HG03378 (cell line): Measurements from ENCODE around the gene TRAPPC2.

Experiments used
- ATAC-seq: cut with Tn5 transposase; IDR thresholded peaks from one replicate; pipeline ENCODE4 v1.9.1; 2021; ENCODE audit warnings: mild to moderate bottlenecking, moderate library complexity; ENCODE audit not compliant: unreplicated experiment

The TRAPPC2 gene

GRCh38 chrX:13734278-13735172 lies at the start of gene TRAPPC2, which contains the start of gene OFD1:
TRAPPC2 (minus strand) TSS chrX:13734620; CDS start chrX:13719963, 14,657 bp downstream.
OFD1 (plus strand) TSS chrX:13734748; CDS start chrX:13735072, 324 bp downstream.
- peak; percentile 89 for ATAC-seq

GRCh38 chrX:13780868-13781427 lies 46.5 kb upstream of the TRAPPC2 start:
- no peak for ATAC-seq

- ATAC-seq = no peak
Measured at GRCh38 chrX:13778916-13779315, 44.5 kb upstream of the TRAPPC2 start.

GRCh38 chrX:13776387-13776786 lies 42.0 kb upstream of the TRAPPC2 start:
- no peak for ATAC-seq

GRCh38 chrX:13775837-13776236 lies 41.4 kb upstream of the TRAPPC2 start:
- ATAC-seq = no peak

GRCh38 chrX:13774696-13775095 lies 40.3 kb upstream of the TRAPPC2 start:
- ATAC-seq = no peak

- ATAC-seq = no peak
Measured at GRCh38 chrX:13770013-13770535, 35.7 kb upstream of the TRAPPC2 start.

GRCh38 chrX:13768939-13769338 lies 34.5 kb upstream of the TRAPPC2 start:
- ATAC-seq = no peak

GRCh38 chrX:13764765-13765164 lies 30.3 kb upstream of the TRAPPC2 start:
- no peak for ATAC-seq

GRCh38 chrX:13764281-13764680 lies 29.9 kb upstream of the TRAPPC2 start:
- ATAC-seq = no peak

GRCh38 chrX:13763489-13763888 lies 29.1 kb upstream of the TRAPPC2 start:
- no peak for ATAC-seq

GRCh38 chrX:13761606-13762414 lies 27.4 kb upstream of the TRAPPC2 start:
- ATAC-seq = peak; percentile 43

- ATAC-seq = no peak
Measured at GRCh38 chrX:13760426-13760825, 26.0 kb upstream of the TRAPPC2 start.

GRCh38 chrX:13759152-13759718 lies 24.8 kb upstream of the TRAPPC2 start:
- peak; percentile 82 for ATAC-seq

GRCh38 chrX:13756381-13756780 lies 22.0 kb upstream of the TRAPPC2 start:
- ATAC-seq = no peak

- no peak for ATAC-seq
Measured at GRCh38 chrX:13755254-13755653, 20.8 kb upstream of the TRAPPC2 start.

GRCh38 chrX:13754765-13755164 lies 20.3 kb upstream of the TRAPPC2 start:
- ATAC-seq = no peak

- ATAC-seq = peak; percentile 70
Measured at GRCh38 chrX:13752646-13753045, 18.2 kb upstream of the TRAPPC2 start.

GRCh38 chrX:13752141-13752540 lies 17.7 kb upstream of the TRAPPC2 start:
- no peak for ATAC-seq

GRCh38 chrX:13750812-13751211 lies 16.4 kb upstream of the TRAPPC2 start:
- peak; percentile 40 for ATAC-seq

GRCh38 chrX:13750204-13750603 lies 15.8 kb upstream of the TRAPPC2 start:
- no peak for ATAC-seq
